Tibial nerve (tissue), 3 donors: ENCODE data around the gene RBKS.

Source experiments
- POLR2A ChIP-seq, 2 donors: fragments of 450-650 bp; IDR thresholded peaks; one replicate each; pipeline ENCODE4 v1.6.1; 2017; ENCODE audit warnings: antibody characterized with exemption in 2 of 2, mild to moderate bottlenecking in 2 of 2, moderate library complexity in 2 of 2
- TF ChIP-seq, protein P1 (sequence below), 5 experiments: fragments of 200-600 bp in 3 of 5; fragments of 450-650 bp in 2 of 5; sonication (generic) in 3 of 5; IDR thresholded peaks; one replicate each; pipeline ENCODE4 v1.5.1; 2016 to 2019; ENCODE audit warnings: antibody characterized with exemption in 5 of 5, mild to moderate bottlenecking in 3 of 5, moderate library complexity in 2 of 5

DNA sequence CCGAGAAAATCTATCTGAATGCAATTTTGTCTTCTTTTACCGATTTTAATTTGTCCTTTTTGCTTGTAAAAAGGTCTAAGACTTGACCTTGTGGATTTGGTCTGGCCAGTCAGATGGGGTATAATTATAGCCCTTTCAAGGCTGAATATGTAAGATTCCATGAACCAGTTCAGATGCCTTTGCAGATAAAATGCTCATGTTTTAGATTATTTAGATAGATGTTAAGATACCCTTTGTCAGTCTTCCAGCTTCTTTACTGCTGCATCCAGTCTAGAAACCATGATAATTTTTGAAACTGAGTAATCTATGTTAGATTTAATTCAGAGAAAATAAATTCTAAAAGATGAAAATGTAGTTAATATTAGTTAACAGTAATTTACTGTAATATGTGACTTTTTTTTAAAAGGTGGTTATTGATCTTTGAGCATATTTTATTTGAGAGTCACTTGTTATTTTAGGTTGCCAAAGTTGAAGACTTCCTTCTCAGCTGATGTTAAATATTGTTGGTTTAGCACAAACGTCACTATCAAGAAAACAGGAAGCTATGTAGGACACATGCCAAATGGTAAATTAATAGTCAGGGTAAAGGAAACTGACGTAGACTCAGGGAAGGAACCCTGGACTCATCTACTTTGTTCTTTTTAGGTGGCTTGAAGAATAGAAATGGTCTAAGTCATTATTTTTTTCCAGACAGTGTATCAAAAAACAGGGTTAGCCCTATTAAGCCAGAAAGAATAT, 30.1 kb upstream of the RBKS start:
- TF ChIP-seq, protein P1, sequence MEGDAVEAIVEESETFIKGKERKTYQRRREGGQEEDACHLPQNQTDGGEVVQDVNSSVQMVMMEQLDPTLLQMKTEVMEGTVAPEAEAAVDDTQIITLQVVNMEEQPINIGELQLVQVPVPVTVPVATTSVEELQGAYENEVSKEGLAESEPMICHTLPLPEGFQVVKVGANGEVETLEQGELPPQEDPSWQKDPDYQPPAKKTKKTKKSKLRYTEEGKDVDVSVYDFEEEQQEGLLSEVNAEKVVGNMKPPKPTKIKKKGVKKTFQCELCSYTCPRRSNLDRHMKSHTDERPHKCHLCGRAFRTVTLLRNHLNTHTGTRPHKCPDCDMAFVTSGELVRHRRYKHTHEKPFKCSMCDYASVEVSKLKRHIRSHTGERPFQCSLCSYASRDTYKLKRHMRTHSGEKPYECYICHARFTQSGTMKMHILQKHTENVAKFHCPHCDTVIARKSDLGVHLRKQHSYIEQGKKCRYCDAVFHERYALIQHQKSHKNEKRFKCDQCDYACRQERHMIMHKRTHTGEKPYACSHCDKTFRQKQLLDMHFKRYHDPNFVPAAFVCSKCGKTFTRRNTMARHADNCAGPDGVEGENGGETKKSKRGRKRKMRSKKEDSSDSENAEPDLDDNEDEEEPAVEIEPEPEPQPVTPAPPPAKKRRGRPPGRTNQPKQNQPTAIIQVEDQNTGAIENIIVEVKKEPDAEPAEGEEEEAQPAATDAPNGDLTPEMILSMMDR (IDR thresholded peaks at IDR 0.05): no peak
- TF ChIP-seq POLR2A (IDR thresholded peaks at IDR 0.05): no peak
